Prostate gland (tissue), 2 donors: ENCODE measurements around the gene RYK. TPM values are rescaled to one million over a fixed set of nuclear protein-coding genes. Genes with fewer than 3 reads are reported as not detected.

Experiments
- DNase-seq: peaks from one replicate; pipeline ENCODE4 v3.0.0-alpha.2; 2019; ENCODE audit warnings: low spot score
- H3K27ac ChIP-seq, 2 donors: fragments of 200-600 bp; sonication (generic); 2 replicates each; pipeline ENCODE4 v1.5.1; 2017 to 2019
- H3K27me3 ChIP-seq: fragments of 200-600 bp; sonication (generic); replicated peaks from 2 replicates; pipeline ENCODE4 v1.5.1; 2019; ENCODE audit not compliant: insufficient read depth
- H3K36me3 ChIP-seq, 2 donors: fragments of 200-600 bp; sonication (generic); 1 replicate in 1 of 2; 2 replicates in 1 of 2; pipeline versions ENCODE4 v1.5.1 to v1.8.1; 2017 to 2019
- H3K4me1 ChIP-seq: fragments of 200-600 bp; sonication (generic); replicated peaks from 2 replicates; pipeline ENCODE4 v1.5.1; 2019
- H3K4me3 ChIP-seq, 2 donors: fragments of 200-600 bp; sonication (generic); 2 replicates each; pipeline ENCODE4 v1.5.1; 2017 to 2019
- H3K9me3 ChIP-seq: fragments of 200-600 bp; sonication (generic); 2 replicates; pipeline ENCODE4 v1.5.1; 2017
- CTCF ChIP-seq, 4 experiments: fragments of 200-600 bp in 2 of 4; fragments of 450-650 bp in 2 of 4; sonication (generic) in 2 of 4; IDR thresholded peaks; 1 replicate in 3 of 4; 2 replicates in 1 of 4; pipeline ENCODE4 v1.5.1; 2016 to 2019; ENCODE audit warnings: antibody characterized with exemption in 4 of 4, mild to moderate bottlenecking in 2 of 4, moderate library complexity in 2 of 4
- POLR2A ChIP-seq: fragments of 450-650 bp; IDR thresholded peaks from one replicate; pipeline ENCODE4 v1.6.1; 2016; ENCODE audit warnings: antibody characterized with exemption, mild to moderate bottlenecking
- POLR2AphosphoS5 ChIP-seq: sonication (generic); formaldehyde crosslinking; IDR thresholded peaks from one replicate; pipeline ENCODE4 v1.6.1; 2017; ENCODE audit warnings: antibody characterized with exemption
- WGBS: methylation state at CpG from one replicate; pipeline ENCODE4 v1.1.5; 2018; 5-methylcytosine and 5-hydroxymethylcytosine counted together
- intact Hi-C: fragments of 100-400 bp; cut with DNase I; formaldehyde crosslinking; loops from one replicate; pipeline ENCODE4 v1.14.2; 2022
- total RNA-seq, 2 donors: library from RNA; depleted of rRNA; stranded (reverse); fragments of >200 nt; gene quantifications; one replicate each; pipeline ENCODE4 v1.1.0, GENCODE V29; 2016

Gene RYK
- total RNA-seq, 2 donors from 2014 or later = 61.6 to 95.8 TPM

- H3K27me3 ChIP-seq = no peaks in the 10 kb centered on the region
- DNase-seq = no peak
- no peaks in the 10 kb centered on the region for H3K36me3 ChIP-seq
- no peaks in the 10 kb centered on the region for H3K4me1 ChIP-seq
- intact Hi-C loops = no loop called here
- WGBS = 12% methylated on average over 2 of the region's 2 CpGs
- H3K4me3 ChIP-seq = no peak overlapping the region
- H3K9me3 ChIP-seq = no peaks in the 10 kb centered on the region
- no peak for TF ChIP-seq POLR2A
- H3K27ac ChIP-seq = no peak overlapping the region
These were observed 139.0 kb downstream of the RYK start for GRCh38 chr3:134111616-134112015.

GRCh38 chr3:134110963-134111362 is 139.7 kb downstream of the RYK start:
- Histone ChIP-seq H3K27me3 (no peaks in the 10 kb centered on the region), H3K4me3 (no peak overlapping the region), H3K9me3 (no peaks in the 10 kb centered on the region), H3K27ac (no peak overlapping the region), H3K36me3 (no peaks in the 10 kb centered on the region), H3K4me1 (no peaks in the 10 kb centered on the region)
- DNase-seq = no peak
- intact Hi-C loops = no loop called here
- TF ChIP-seq CTCF (IDR thresholded peaks at IDR 0.05) (no peak), POLR2A (no peak), POLR2AphosphoS5 (no peak)
- WGBS = 96% methylated on average over 2 of the region's 2 CpGs

Other genes with a start within 250 kb of the RYK start
- gene SLCO2A1, start 220.9 kb downstream of the RYK start, total RNA-seq = 10 to 100 TPM; 15.9 to 46.7 TPM
- 10 to 100 TPM; 86.1 to 92.8 TPM for gene AMOTL2, start 123.6 kb upstream of the RYK start, total RNA-seq
- 10 to 100 TPM; 40.2 to 83.2 TPM for gene ANAPC13, start 235.1 kb upstream of the RYK start, total RNA-seq
- gene CEP63, start 235.2 kb upstream of the RYK start, total RNA-seq = 10 to 100 TPM; 35.2 to 60.1 TPM